ENCODE data around the gene PLEKHO2. TPM values are rescaled to one million over a fixed set of nuclear protein-coding genes. Genes with fewer than 3 reads are reported as not detected.
A peak's percentile ranks its signal among the peaks of the same experiment; 100 is the strongest.

Gene PLEKHO2
- total and polyA plus RNA-seq, 9 donors: 11.6 to 18.3 (median 15.2) TPM

- Histone ChIP-seq H3K36me3 (ENCODE audit: control insufficient read depth, insufficient read depth, low read length) (no peaks in the 10 kb centered on the region), H3K27me3 (ENCODE audit: control insufficient read depth, insufficient read depth, low read length) (no peaks in the 10 kb centered on the region), H3K9me3 (replicated peaks; ENCODE audit: control insufficient read depth, low read depth, low read length) (peaks cover 7% of the 10 kb centered on the region), H3K4me3 (ENCODE audit: low read length) (no peak overlapping the region), H3K27ac (ENCODE audit: low read length) (no peak overlapping the region), H3K4me1 (ENCODE audit: control insufficient read depth, insufficient read depth, low read length) (peaks cover 45% of the 10 kb centered on the region)
- 86% methylated on average over 3 of the region's 4 CpGs for WGBS (ENCODE audit: insufficient coverage)
- DNase-seq: no peak
Measured at GRCh38 chr15:64898406-64898805, 56.7 kb downstream of the PLEKHO2 start.

DNA sequence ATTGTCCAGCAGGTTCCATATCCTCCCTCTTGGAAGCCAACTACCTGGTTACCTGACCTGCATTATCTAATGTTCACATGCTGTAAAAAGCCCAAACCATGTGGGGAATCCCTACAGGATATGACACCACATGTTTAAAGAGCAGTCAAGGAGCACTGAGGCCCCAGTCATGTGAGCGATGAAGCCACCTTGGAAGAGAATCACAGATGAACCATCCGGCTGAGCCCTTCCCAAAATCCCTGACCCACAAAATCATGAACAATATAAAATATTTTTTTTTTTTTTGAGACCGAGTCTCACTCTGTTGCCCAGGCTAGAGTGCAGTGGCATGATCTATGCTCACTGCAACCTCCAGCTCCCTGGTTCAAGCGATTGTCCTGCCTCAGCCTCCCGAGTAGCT lies 59.4 kb downstream of the PLEKHO2 start:
- Histone ChIP-seq H3K4me3 (ENCODE audit: low read length) (no peak overlapping the region), H3K9me3 (replicated peaks; ENCODE audit: control insufficient read depth, low read depth, low read length) (peaks cover 10% of the 10 kb centered on the region), H3K27me3 (ENCODE audit: control insufficient read depth, insufficient read depth, low read length) (no peaks in the 10 kb centered on the region), H3K36me3 (ENCODE audit: control insufficient read depth, insufficient read depth, low read length) (no peaks in the 10 kb centered on the region), H3K4me1 (ENCODE audit: control insufficient read depth, insufficient read depth, low read length) (peaks cover 28% of the 10 kb centered on the region), H3K27ac (ENCODE audit: low read length) (no peak overlapping the region)
- no peak for DNase-seq
- WGBS (ENCODE audit: insufficient coverage): no CpG with 5 or more reads among the region's 5 CpGs

DNA sequence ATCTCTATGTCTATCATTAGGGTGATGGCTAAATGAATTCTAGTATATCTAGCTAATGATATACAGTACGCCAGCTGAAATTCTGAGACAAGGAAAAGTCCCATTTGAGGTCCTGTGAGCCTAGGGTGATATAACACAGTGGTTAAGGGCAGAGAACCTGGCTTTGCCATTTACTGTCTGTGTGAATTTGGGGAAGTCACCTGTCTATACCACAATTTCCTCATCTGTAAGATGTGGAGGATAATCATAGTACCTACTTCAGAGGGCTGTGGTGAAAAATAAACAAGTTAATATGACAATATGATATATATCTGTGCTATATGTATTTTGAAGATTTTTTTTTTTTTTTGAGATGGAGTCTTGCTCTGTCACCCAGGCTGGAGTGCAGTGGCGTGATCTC lies 60.2 kb downstream of the PLEKHO2 start:
- peaks cover 10% of the 10 kb centered on the region for H3K9me3 ChIP-seq (replicated peaks; ENCODE audit: control insufficient read depth, low read depth, low read length)
- WGBS (ENCODE audit: insufficient coverage): no CpG with 5 or more reads among the region's 2 CpGs
- H3K27ac ChIP-seq (ENCODE audit: low read length): no peak overlapping the region
- H3K27me3 ChIP-seq (ENCODE audit: control insufficient read depth, insufficient read depth, low read length): no peaks in the 10 kb centered on the region
- no peaks in the 10 kb centered on the region for H3K36me3 ChIP-seq (ENCODE audit: control insufficient read depth, insufficient read depth, low read length)
- DNase-seq: no peak
- no peak overlapping the region for H3K4me3 ChIP-seq (ENCODE audit: low read length)
- H3K4me1 ChIP-seq (ENCODE audit: control insufficient read depth, insufficient read depth, low read length): peaks cover 20% of the 10 kb centered on the region

DNA sequence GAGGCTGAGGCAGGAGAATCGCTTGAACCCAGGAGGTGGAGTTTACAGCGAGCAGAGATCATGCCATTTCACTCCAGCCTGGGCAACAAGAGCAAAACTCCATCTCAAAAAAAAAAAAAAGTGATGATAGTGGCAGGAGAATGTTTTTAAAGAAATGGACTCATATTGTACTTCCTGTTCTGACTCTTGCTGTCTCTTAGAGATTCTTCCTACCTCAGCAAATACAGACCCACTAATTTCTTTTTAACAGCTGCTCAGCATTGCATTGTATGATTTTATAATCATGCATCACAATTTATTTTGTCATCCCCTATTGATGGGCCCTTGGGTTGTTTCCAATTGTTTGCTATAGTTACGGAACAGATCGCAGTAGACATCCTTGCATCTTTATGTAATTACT lies 61.1 kb downstream of the PLEKHO2 start:
- no peak overlapping the region for H3K4me3 ChIP-seq (ENCODE audit: low read length)
- no peak overlapping the region for H3K27ac ChIP-seq (ENCODE audit: low read length)
- H3K4me1 ChIP-seq (ENCODE audit: control insufficient read depth, insufficient read depth, low read length): peaks cover 11% of the 10 kb centered on the region
- DNase-seq: no peak
- H3K9me3 ChIP-seq (replicated peaks; ENCODE audit: control insufficient read depth, low read depth, low read length): peaks cover 10% of the 10 kb centered on the region
- no peaks in the 10 kb centered on the region for H3K36me3 ChIP-seq (ENCODE audit: control insufficient read depth, insufficient read depth, low read length)
- WGBS (ENCODE audit: insufficient coverage): no CpG with 5 or more reads among the region's 4 CpGs
- H3K27me3 ChIP-seq (ENCODE audit: control insufficient read depth, insufficient read depth, low read length): no peaks in the 10 kb centered on the region

- Histone ChIP-seq H3K4me1 (ENCODE audit: control insufficient read depth, insufficient read depth, low read length) (peaks cover 7% of the 10 kb centered on the region), H3K4me3 (ENCODE audit: low read length) (no peak overlapping the region)
Measured at GRCh38 chr15:64903326-64903950, 61.7 kb downstream of the PLEKHO2 start.

DNA sequence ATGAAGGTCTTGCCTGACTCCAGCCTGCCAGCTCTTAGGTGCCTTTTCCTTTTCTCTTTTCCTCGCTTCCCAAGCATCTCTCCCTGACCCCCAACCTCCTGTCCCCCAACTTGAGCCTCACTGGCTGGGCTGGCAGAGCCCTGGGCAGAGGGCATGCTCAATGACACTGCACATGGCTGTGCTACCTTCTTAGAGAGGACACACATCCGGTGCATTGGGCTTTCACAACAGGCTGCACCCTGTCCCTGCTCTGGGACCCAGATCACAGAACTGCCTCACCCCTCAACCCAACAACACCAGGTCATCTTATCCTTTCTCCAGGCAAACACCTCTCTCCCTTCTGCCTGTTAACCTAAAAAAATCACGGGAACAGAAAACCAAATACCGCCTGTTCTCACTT lies 62.5 kb downstream of the PLEKHO2 start:
- Histone ChIP-seq H3K27me3 (ENCODE audit: control insufficient read depth, insufficient read depth, low read length) (no peaks in the 10 kb centered on the region), H3K4me3 (ENCODE audit: low read length) (no peak overlapping the region), H3K36me3 (ENCODE audit: control insufficient read depth, insufficient read depth, low read length) (no peaks in the 10 kb centered on the region), H3K4me1 (ENCODE audit: control insufficient read depth, insufficient read depth, low read length) (peaks cover 7% of the 10 kb centered on the region), H3K9me3 (replicated peaks; ENCODE audit: control insufficient read depth, low read depth, low read length) (peaks cover 10% of the 10 kb centered on the region), H3K27ac (ENCODE audit: low read length) (no peak overlapping the region)
- DNase-seq: no peak
- 85% methylated on average over 2 of the region's 4 CpGs for WGBS (ENCODE audit: insufficient coverage)

More at GRCh38 chr15:64903326-64903950, 61.7 kb downstream of the PLEKHO2 start:
- Histone ChIP-seq H3K9me3 (replicated peaks; ENCODE audit: control insufficient read depth, low read depth, low read length) (peaks cover 10% of the 10 kb centered on the region), H3K36me3 (ENCODE audit: control insufficient read depth, insufficient read depth, low read length) (no peaks in the 10 kb centered on the region), H3K27ac (ENCODE audit: low read length) (no peak overlapping the region), H3K27me3 (ENCODE audit: control insufficient read depth, insufficient read depth, low read length) (no peaks in the 10 kb centered on the region)
- DNase-seq: no peak
- 100% methylated on average over 1 of the region's 4 CpGs for WGBS (ENCODE audit: insufficient coverage)

DNA sequence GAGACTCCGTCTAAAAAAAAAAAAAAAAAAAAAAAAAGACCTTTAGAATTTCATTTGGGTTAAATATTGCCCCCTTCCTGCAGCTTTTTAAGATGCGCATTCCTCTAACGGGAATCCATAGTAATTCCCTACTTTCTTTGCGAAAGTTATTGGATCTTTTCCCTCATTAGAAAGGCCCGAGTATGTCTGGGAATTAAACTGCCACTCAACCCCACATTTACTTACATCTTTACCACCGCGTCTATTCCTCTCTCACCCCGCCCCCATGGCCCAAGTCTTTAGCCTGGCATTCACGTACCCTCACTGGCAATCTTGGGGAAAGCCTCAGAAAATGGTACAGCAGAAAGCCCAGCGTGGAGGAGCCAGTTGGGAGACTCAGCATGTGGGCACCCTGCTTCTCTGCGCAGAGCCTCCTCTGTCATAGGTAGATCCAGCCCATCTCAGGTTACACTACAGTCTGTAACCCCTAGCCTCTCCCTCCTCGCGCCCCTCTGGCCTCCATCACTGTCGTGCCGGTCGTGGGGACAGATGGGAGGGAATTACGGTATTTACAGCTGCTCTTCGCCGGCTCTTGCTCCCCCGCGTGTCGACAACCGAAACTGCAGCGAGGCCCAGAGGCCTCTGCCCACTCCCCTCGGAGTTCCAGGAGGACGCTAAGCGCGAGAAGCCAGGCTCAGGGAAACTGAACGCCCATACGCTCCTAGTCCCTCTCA lies 63.6 kb downstream of the PLEKHO2 start:
- peak; percentile 80 for DNase-seq
- 10% methylated on average over 25 of the region's 30 CpGs for WGBS (ENCODE audit: insufficient coverage)
- Histone ChIP-seq H3K36me3 (ENCODE audit: control insufficient read depth, insufficient read depth, low read length) (no peaks in the 10 kb centered on the region), H3K27me3 (ENCODE audit: control insufficient read depth, insufficient read depth, low read length) (no peaks in the 10 kb centered on the region), H3K4me3 (ENCODE audit: low read length) (peak overlapping the region; percentile 32), H3K4me1 (ENCODE audit: control insufficient read depth, insufficient read depth, low read length) (peaks cover 7% of the 10 kb centered on the region), H3K9me3 (replicated peaks; ENCODE audit: control insufficient read depth, low read depth, low read length) (peaks cover 10% of the 10 kb centered on the region), H3K27ac (ENCODE audit: low read length) (peak overlapping the region; percentile 51)

- H3K4me3 ChIP-seq (ENCODE audit: low read length): no peak overlapping the region
- H3K4me1 ChIP-seq (ENCODE audit: control insufficient read depth, insufficient read depth, low read length): peaks cover 9% of the 10 kb centered on the region
- WGBS (ENCODE audit: insufficient coverage): 92% methylated on average over 3 of the region's 9 CpGs
- H3K27ac ChIP-seq (ENCODE audit: low read length): no peak overlapping the region
- H3K27me3 ChIP-seq (ENCODE audit: control insufficient read depth, insufficient read depth, low read length): no peaks in the 10 kb centered on the region
- H3K36me3 ChIP-seq (ENCODE audit: control insufficient read depth, insufficient read depth, low read length): no peaks in the 10 kb centered on the region
- no peak for DNase-seq
- H3K9me3 ChIP-seq (replicated peaks; ENCODE audit: control insufficient read depth, low read depth, low read length): peaks cover 7% of the 10 kb centered on the region
Measured at GRCh38 chr15:64905941-64906340, 64.2 kb downstream of the PLEKHO2 start.

GRCh38 chr15:64906402-64906801 lies 64.7 kb downstream of the PLEKHO2 start:
- H3K27ac ChIP-seq (ENCODE audit: low read length): no peak overlapping the region
- no peaks in the 10 kb centered on the region for H3K27me3 ChIP-seq (ENCODE audit: control insufficient read depth, insufficient read depth, low read length)
- no peak for DNase-seq
- peaks cover 13% of the 10 kb centered on the region for H3K4me1 ChIP-seq (ENCODE audit: control insufficient read depth, insufficient read depth, low read length)
- no peaks in the 10 kb centered on the region for H3K36me3 ChIP-seq (ENCODE audit: control insufficient read depth, insufficient read depth, low read length)
- peaks cover 3% of the 10 kb centered on the region for H3K9me3 ChIP-seq (replicated peaks; ENCODE audit: control insufficient read depth, low read depth, low read length)
- 100% methylated on average over 3 of the region's 3 CpGs for WGBS (ENCODE audit: insufficient coverage)
- H3K4me3 ChIP-seq (ENCODE audit: low read length): no peak overlapping the region

- no peaks in the 10 kb centered on the region for H3K27me3 ChIP-seq (ENCODE audit: control insufficient read depth, insufficient read depth, low read length)
- H3K4me3 ChIP-seq (ENCODE audit: low read length): no peak overlapping the region
- no peak for DNase-seq
- no CpG with 5 or more reads among the region's 1 CpG for WGBS (ENCODE audit: insufficient coverage)
- peaks cover 22% of the 10 kb centered on the region for H3K4me1 ChIP-seq (ENCODE audit: control insufficient read depth, insufficient read depth, low read length)
- peaks cover 3% of the 10 kb centered on the region for H3K9me3 ChIP-seq (replicated peaks; ENCODE audit: control insufficient read depth, low read depth, low read length)
- no peak overlapping the region for H3K27ac ChIP-seq (ENCODE audit: low read length)
- H3K36me3 ChIP-seq (ENCODE audit: control insufficient read depth, insufficient read depth, low read length): no peaks in the 10 kb centered on the region
Measured at GRCh38 chr15:64907991-64908390, 66.3 kb downstream of the PLEKHO2 start.

Data from muscle of leg (tissue), 11 donors.